GM12878 (cell line): ENCODE data around the gene TEX30. TPM values are rescaled to one million over a fixed set of nuclear protein-coding genes. Genes with fewer than 3 reads are reported as not detected.

Experiments used
- ATAC-seq: fragments of 200-7000 bp; cut with Tn5 transposase; 3 replicates; pipeline ENCODE4 v1.9.1; 2020; ENCODE audit warnings: mild to moderate bottlenecking, moderate library complexity
- BruUV-seq: library from RNA; stranded (reverse); fragments of 400-500 nt; replicated peaks from 2 replicates; lab custom pipeline; 2021; lab: Mats Ljungman, UMichigan
- CTCF ChIA-PET: fragments of 300-600 bp; sonication (Branson Sonifier 250); formaldehyde crosslinking; extraction: SDS; loops from one replicate; lab custom pipeline; 2021; ENCODE audit warnings: inconsistent platforms; lab: Yijun Ruan, JAX
- POLR2A ChIA-PET: fragments of 350-600 bp; formaldehyde crosslinking; extraction: SDS; loops from one replicate; lab custom pipeline; 2021; ENCODE audit warnings: inconsistent platforms; lab: Charles Lee
- RAD21 ChIA-PET: fragments of 300-600 bp; sonication (Branson Sonifier 250); formaldehyde crosslinking; loops from one replicate; lab custom pipeline; 2023; ENCODE audit warnings: antibody characterized with exemption; ENCODE audit not compliant: unreplicated experiment; lab: Charles Lee
- SMC1A ChIA-PET: fragments of 300-600 bp; sonication (Branson Sonifier 250); formaldehyde crosslinking; loops from one replicate; lab custom pipeline; 2023; ENCODE audit not compliant: unreplicated experiment, uncharacterized antibody; lab: Charles Lee
- DNase-seq: peaks from one replicate; pipeline ENCODE4 v3.0.0-alpha.2; 2011; ENCODE audit warnings: low read depth, low spot score
- FAIRE-seq: peaks from 3 replicates; lab custom pipeline; 2011; peaks lifted over from hg19 to GRCh38; lab: Jason Lieb, UNC
- H2AFZ ChIP-seq: 2 replicates; pipeline ENCODE4 v1.6.0; 2011; ENCODE audit warnings: low read depth, low read length, control low read depth; ENCODE audit not compliant: control insufficient read depth
- H3K27ac ChIP-seq: 2 replicates; pipeline ENCODE4 v1.5.1; 2011; ENCODE audit warnings: control low read depth; ENCODE audit not compliant: control insufficient read depth, insufficient read depth
- H3K27me3 ChIP-seq, 2 experiments: replicated peaks in 1 of 2; 2 replicates each; pipeline versions ENCODE4 v1.6.0 to v1.6.1; 2011; ENCODE audit warnings: low read length in 1 of 2; ENCODE audit not compliant: control insufficient read depth in 2 of 2, insufficient read depth in 2 of 2
- H3K36me3 ChIP-seq, 2 experiments: 2 replicates each; pipeline ENCODE4 v1.5.1; 2011; ENCODE audit warnings: low read length in 1 of 2; ENCODE audit not compliant: control insufficient read depth in 2 of 2, insufficient read depth in 2 of 2
- H3K4me1 ChIP-seq: 2 replicates; pipeline ENCODE4 v1.6.1; 2011; ENCODE audit warnings: mild to moderate bottlenecking, low read length, moderate library complexity, mixed read lengths; ENCODE audit not compliant: control insufficient read depth, insufficient read depth
- H3K4me2 ChIP-seq: 2 replicates; pipeline ENCODE4 v1.6.0; 2011; ENCODE audit warnings: control low read depth; ENCODE audit not compliant: control insufficient read depth, insufficient read depth
- H3K4me3 ChIP-seq: fragments of 200-600 bp; sonication (generic); 2 replicates; pipeline ENCODE4 v1.5.1; 2016
- H3K79me2 ChIP-seq: 2 replicates; pipeline ENCODE4 v1.6.0; 2011; ENCODE audit warnings: low read length; ENCODE audit not compliant: control insufficient read depth, insufficient read depth
- H3K9ac ChIP-seq: 2 replicates; pipeline ENCODE4 v1.8.0; 2011; ENCODE audit warnings: low read length, control low read depth, mixed read lengths; ENCODE audit not compliant: control insufficient read depth, insufficient read depth
- H3K9me3 ChIP-seq: replicated peaks from 3 replicates; pipeline ENCODE4 v1.5.1; 2011; ENCODE audit warnings: mild to moderate bottlenecking, low read length; ENCODE audit not compliant: control insufficient read depth, insufficient read depth
- H4K20me1 ChIP-seq: 2 replicates; pipeline ENCODE4 v1.6.0; 2011; ENCODE audit not compliant: control insufficient read depth, insufficient read depth
- BHLHE40 ChIP-seq, 2 experiments: fragments of 450-650 bp in 1 of 2; IDR thresholded peaks; 2 replicates each; pipeline ENCODE4 v1.6.1; 2011 to 2017; ENCODE audit warnings: low read depth in 2 of 2, borderline replicate concordance in 1 of 2, improper control_type of control experiment in 1 of 2, low read length in 1 of 2, mild to moderate bottlenecking in 1 of 2
- CREB1 ChIP-seq: IDR thresholded peaks from 2 replicates; pipeline ENCODE4 v1.6.1; 2012; ENCODE audit warnings: low read depth, mild to moderate bottlenecking, inconsistent platforms
- E4F1 ChIP-seq: fragments of 450-650 bp; IDR thresholded peaks from 2 replicates; pipeline ENCODE4 v1.6.1; 2018; ENCODE audit warnings: borderline replicate concordance, mild to moderate bottlenecking; ENCODE audit not compliant: partially characterized antibody
- EP300 ChIP-seq, 2 experiments: fragments of 150-350 bp in 1 of 2; IDR thresholded peaks; 2 replicates each; pipeline ENCODE4 v1.6.1; 2011 to 2012; ENCODE audit warnings: low read depth in 2 of 2, low read length in 2 of 2, borderline replicate concordance in 1 of 2, improper control_type of control experiment in 1 of 2, inconsistent platforms in 1 of 2; ENCODE audit not compliant: control insufficient read depth in 1 of 2
- EZH2 ChIP-seq: IDR thresholded peaks from 2 replicates; pipeline ENCODE4 v1.6.1; 2012; ENCODE audit warnings: low read depth, mild to moderate bottlenecking, control low read depth, inconsistent platforms, low read length, borderline replicate concordance; ENCODE audit not compliant: control insufficient read depth
- HDAC2 ChIP-seq: fragments of 200-600 bp; sonication (generic); IDR thresholded peaks from 2 replicates; pipeline ENCODE4 v1.6.1; 2017
- KDM1A ChIP-seq: fragments of 200-600 bp; sonication (generic); IDR thresholded peaks from 2 replicates; pipeline ENCODE4 v1.6.1; 2016; ENCODE audit warnings: borderline replicate concordance
- POLR2AphosphoS5 ChIP-seq: IDR thresholded peaks from 2 replicates; pipeline ENCODE4 v1.6.1; 2011; ENCODE audit warnings: mild to moderate bottlenecking, low read length, inconsistent platforms
- RAD51 ChIP-seq: fragments of 450-650 bp; IDR thresholded peaks from 2 replicates; pipeline ENCODE4 v1.6.1; 2016; ENCODE audit warnings: moderate library complexity, mild to moderate bottlenecking, inconsistent platforms
- SRF ChIP-seq, 2 experiments: IDR thresholded peaks; 2 replicates each; pipeline ENCODE4 v1.6.1; 2011; ENCODE audit warnings: low read depth in 2 of 2, low read length in 2 of 2, mild to moderate bottlenecking in 1 of 2, moderate library complexity in 1 of 2
- WRNIP1 ChIP-seq: IDR thresholded peaks from 2 replicates; pipeline ENCODE4 v1.6.1; 2011; ENCODE audit warnings: low read depth, low read length, improper control_type of control experiment, borderline replicate concordance
- ZBTB40 ChIP-seq: fragments of 450-650 bp; IDR thresholded peaks from 2 replicates; pipeline ENCODE4 v1.6.1; 2016; ENCODE audit warnings: mild to moderate bottlenecking, moderate library complexity, borderline replicate concordance
- WGBS: methylation state at CpG from one replicate; pipeline ENCODE4 v1.1.6; 2016; ENCODE audit warnings: low lambda C conversion rate; ENCODE audit not compliant: insufficient replicate concordance, insufficient coverage; ENCODE audit errors: missing lambda C conversion rate; 5-methylcytosine and 5-hydroxymethylcytosine counted together
- in situ Hi-C: fragments of 300-500 bp; cut with MboI; formaldehyde crosslinking; loops from 9 replicates; pipeline ENCODE4 v1.14.3; 2018; ENCODE audit warnings: mixed read lengths
- intact Hi-C: fragments of 100-400 bp; cut with micrococcal nuclease; formaldehyde crosslinking; loops from one replicate; pipeline ENCODE4 v1.14.2; 2022; ENCODE audit not compliant: unreplicated experiment
- polyA plus RNA-seq, 11 experiments: library from polyadenylated mRNA; depleted of rRNA in 4 of 11; unstranded in 6 of 11; stranded (reverse) in 5 of 11; fragments of >200 nt; fragmentation: Nextera tagmentation in 4 of 11; fragmentation: Illumina TruSeq in 1 of 11; extraction: Ambion mirVana in 4 of 11; extraction: Trizol in 1 of 11; gene quantifications; 1 replicate in 1 of 11; 2 replicates in 10 of 11; pipeline versions ENCODE4 v1.2.1 to v1.2.3, GENCODE V29; 2011 to 2016; ENCODE audit warnings: inconsistent platforms in 2 of 11, missing spikeins in 2 of 11, low read depth in 1 of 11
- total RNA-seq, 4 experiments: library from RNA; depleted of rRNA in 3 of 4; stranded (reverse); fragments of >200 nt in 3 of 4; fragmentation: Illumina TruSeq in 1 of 4; extraction: Trizol in 1 of 4; gene quantifications; 2 replicates each; pipeline versions ENCODE4 v1.2.1 to v1.2.3, GENCODE V29; 2013 to 2021

Gene TEX30
- total and polyA plus RNA-seq, 10 of the 15 experiments (the other 5 are each of a cell fraction or from before 2014, with no cell fraction given) = 19.7 to 114 (median 25.0) TPM

GRCh38 chr13:102742101-102742500 lies 31.5 kb downstream of the TEX30 start:
- Histone ChIP-seq H3K36me3 (no peaks in the 10 kb centered on the region), H3K4me1 (no peaks in the 10 kb centered on the region), H3K79me2 (no peaks in the 10 kb centered on the region), H3K27ac (no peak overlapping the region), H3K9me3 (no peaks in the 10 kb centered on the region), H3K4me3 (no peak overlapping the region), H2AFZ (no peak overlapping the region), H3K9ac (no peak overlapping the region), H4K20me1 (no peaks in the 10 kb centered on the region), H3K27me3 (no peaks in the 10 kb centered on the region), H3K4me2 (no peak overlapping the region)
- TF ChIP-seq CREB1 (no peak), EZH2 (no peak), SRF (IDR thresholded peaks at IDR 0.05; ENCODE audit: low read depth in 2 of 2, low read length in 2 of 2) (no peak), RAD51 (no peak), WRNIP1 (no peak), EP300 (IDR thresholded peaks at IDR 0.05; ENCODE audit: borderline replicate concordance in 1 of 2, control insufficient read depth in 1 of 2, low read depth in 2 of 2, low read length in 2 of 2) (no peak), POLR2AphosphoS5 (no peak), KDM1A (no peak), HDAC2 (no peak), E4F1 (no peak), ZBTB40 (no peak), BHLHE40 (IDR thresholded peaks at IDR 0.05; ENCODE audit: borderline replicate concordance in 1 of 2, low read depth in 2 of 2, low read length in 1 of 2) (no peak)
- ChIA-PET RAD21 (no interaction called here), SMC1A (no interaction called here), CTCF (no interaction called here), POLR2A (no interaction called here)
- DNase-seq (no peak), ATAC-seq (no peak), FAIRE-seq (no peak)
- WGBS = 0% methylated on average over 1 of the region's 1 CpG
- in situ Hi-C loops = no loop called here
- BruUV-seq = no TSS peak
- intact Hi-C loops = no loop called here
